ENCODE measurements around the gene BRCA2.
A peak's percentile ranks its signal among the peaks of the same experiment; 100 is the strongest.
"Not testable (repeated sequence)": the region's sequence is repeated elsewhere in the genome, so short reads cannot be mapped to it uniquely, and the experiment has no call there.

BRCA2 gene

GRCh38 chr13:32314271-32315237 lies 754 bp upstream of the BRCA2 start:
- peak; percentile 20 for DNase-seq

- DNase-seq: peak; percentile 44
Measured at GRCh38 chr13:32316028-32316339, 676 bp downstream of the BRCA2 start.

- no peak for DNase-seq
Measured at GRCh38 chr13:32316501-32316900, 1.2 kb downstream of the BRCA2 start.

- no peak for DNase-seq
Measured at GRCh38 chr13:32317716-32318465, 2.6 kb downstream of the BRCA2 start.

GRCh38 chr13:32320528-32320927 lies 5.2 kb downstream of the BRCA2 start:
- DNase-seq: no peak

- DNase-seq: no peak
Measured at GRCh38 chr13:32323912-32324311, 8.6 kb downstream of the BRCA2 start.

- no peak for DNase-seq
Measured at GRCh38 chr13:32330441-32330840, 15.1 kb downstream of the BRCA2 start.

GRCh38 chr13:32334671-32335070 lies 19.4 kb downstream of the BRCA2 start:
- no peak for DNase-seq

- no peak for DNase-seq
Measured at GRCh38 chr13:32340914-32341313, 25.6 kb downstream of the BRCA2 start.

GRCh38 chr13:32347651-32348050 lies 32.3 kb downstream of the BRCA2 start:
- DNase-seq: no peak

GRCh38 chr13:32350839-32351441 lies 35.6 kb downstream of the BRCA2 start:
- DNase-seq: not testable (repeated sequence)

- no peak for DNase-seq
Measured at GRCh38 chr13:32354040-32354439, 38.7 kb downstream of the BRCA2 start.

GRCh38 chr13:32355935-32356334 lies 40.6 kb downstream of the BRCA2 start:
- not testable (repeated sequence) for DNase-seq

GRCh38 chr13:32362574-32362973 lies 47.3 kb downstream of the BRCA2 start:
- no peak for DNase-seq

GRCh38 chr13:32370805-32371204 lies 55.5 kb downstream of the BRCA2 start:
- DNase-seq: no peak

GRCh38 chr13:32376642-32377415 lies 61.5 kb downstream of the BRCA2 start:
- no peak for DNase-seq

GRCh38 chr13:32378012-32378411 lies 62.7 kb downstream of the BRCA2 start:
- DNase-seq: no peak

GRCh38 chr13:32381539-32381938 lies 66.2 kb downstream of the BRCA2 start:
- DNase-seq: no peak

- DNase-seq: no peak
Measured at GRCh38 chr13:32383836-32384618, 68.7 kb downstream of the BRCA2 start.

GRCh38 chr13:32384702-32385101 lies 69.4 kb downstream of the BRCA2 start:
- DNase-seq: no peak

GRCh38 chr13:32385410-32385809 lies 70.1 kb downstream of the BRCA2 start:
- DNase-seq: no peak

GRCh38 chr13:32390048-32390447 lies 74.7 kb downstream of the BRCA2 start:
- no peak for DNase-seq
